Liver (tissue), 9 donors: Measurements from ENCODE around the gene FAM78B. TPM values are rescaled to one million over a fixed set of nuclear protein-coding genes. Genes with fewer than 3 reads are reported as not detected.

Source experiments
- DNase-seq: peaks from one replicate; pipeline ENCODE4 v3.0.0-alpha.2; 2017; ENCODE audit warnings: low spot score
- H3K27ac ChIP-seq, 2 donors: one replicate each; pipeline ENCODE4 v1.7.0; 2013; ENCODE audit warnings: inconsistent platforms in 2 of 2, low read length in 2 of 2, control low read depth in 1 of 2, low read depth in 1 of 2, mild to moderate bottlenecking in 1 of 2
- H3K27me3 ChIP-seq, 4 donors: one replicate each; pipeline versions ENCODE4 v1.6.1 to v1.7.0; 2013; ENCODE audit warnings: low read length in 3 of 4, inconsistent platforms in 1 of 4, mild to moderate bottlenecking in 1 of 4, moderate library complexity in 1 of 4; ENCODE audit not compliant: control insufficient read depth in 4 of 4, insufficient read depth in 4 of 4
- H3K36me3 ChIP-seq, 4 donors: one replicate each; pipeline versions ENCODE4 v1.6.1 to v1.7.0; 2013; ENCODE audit warnings: low read length in 3 of 4, mild to moderate bottlenecking in 3 of 4, low read depth in 1 of 4, moderate library complexity in 1 of 4; ENCODE audit not compliant: control insufficient read depth in 4 of 4, insufficient read depth in 3 of 4
- H3K4me1 ChIP-seq, 4 donors: one replicate each; pipeline versions ENCODE4 v1.6.1 to v1.7.0; 2013; ENCODE audit warnings: low read length in 3 of 4, mild to moderate bottlenecking in 3 of 4, moderate library complexity in 1 of 4; ENCODE audit not compliant: control insufficient read depth in 4 of 4, insufficient read depth in 4 of 4
- H3K4me3 ChIP-seq, 3 donors: one replicate each; pipeline versions ENCODE4 v1.6.1 to v1.7.0; 2013; ENCODE audit warnings: low read length in 3 of 3, control low read depth in 1 of 3, low read depth in 1 of 3, mild to moderate bottlenecking in 1 of 3
- H3K9ac ChIP-seq, 2 donors: one replicate each; pipeline ENCODE4 v1.7.0; 2013; ENCODE audit warnings: low read length in 2 of 2, mild to moderate bottlenecking in 2 of 2, moderate library complexity in 2 of 2, control low read depth in 1 of 2, low read depth in 1 of 2
- H3K9me3 ChIP-seq, 4 donors: one replicate each; pipeline versions ENCODE4 v1.6.1 to v1.7.0; 2013; ENCODE audit warnings: low read length in 3 of 4; ENCODE audit not compliant: control insufficient read depth in 4 of 4
- EGR1 ChIP-seq, 2 donors: IDR thresholded peaks; 2 replicates each; pipeline ENCODE4 v1.6.1; 2016 to 2018; ENCODE audit warnings: antibody characterized with exemption in 2 of 2, low read depth in 2 of 2
- FOXA1 ChIP-seq: IDR thresholded peaks from 2 replicates; pipeline ENCODE4 v1.6.1; 2016; ENCODE audit warnings: antibody characterized with exemption
- FOXA2 ChIP-seq: IDR thresholded peaks from 2 replicates; pipeline ENCODE4 v1.6.1; 2016; ENCODE audit warnings: antibody characterized with exemption
- GABPA ChIP-seq, 2 donors: IDR thresholded peaks in 1 of 2; conservative IDR thresholded peaks in 1 of 2; 2 replicates each; pipeline ENCODE4 v1.6.1; 2016; ENCODE audit warnings: antibody characterized with exemption in 2 of 2, mild to moderate bottlenecking in 1 of 2, moderate library complexity in 1 of 2
- HNF4A ChIP-seq, 2 donors: conservative IDR thresholded peaks; 2 replicates each; pipeline ENCODE4 v1.6.1; 2016; ENCODE audit warnings: antibody characterized with exemption in 2 of 2, mild to moderate bottlenecking in 2 of 2
- HNF4G ChIP-seq: IDR thresholded peaks from 2 replicates; pipeline ENCODE4 v1.6.1; 2016; ENCODE audit warnings: antibody characterized with exemption
- JUND ChIP-seq, 2 donors: IDR thresholded peaks; 2 replicates each; pipeline ENCODE4 v1.6.1; 2016; ENCODE audit warnings: antibody characterized with exemption in 2 of 2
- NR2F2 ChIP-seq: IDR thresholded peaks from 2 replicates; pipeline ENCODE4 v1.6.1; 2016; ENCODE audit warnings: antibody characterized with exemption
- RXRA ChIP-seq, 2 donors: IDR thresholded peaks; 2 replicates each; pipeline ENCODE4 v1.6.1; 2017 to 2018; ENCODE audit warnings: antibody characterized with exemption in 2 of 2, mild to moderate bottlenecking in 1 of 2
- SP1 ChIP-seq: IDR thresholded peaks from 2 replicates; pipeline ENCODE4 v1.6.1; 2018; ENCODE audit warnings: antibody characterized with exemption, mild to moderate bottlenecking
- TAF1 ChIP-seq: conservative IDR thresholded peaks from 2 replicates; pipeline ENCODE4 v1.6.1; 2016; ENCODE audit warnings: antibody characterized with exemption, mild to moderate bottlenecking
- YY1 ChIP-seq: IDR thresholded peaks from 2 replicates; pipeline ENCODE4 v1.6.1; 2016; ENCODE audit warnings: antibody characterized with exemption, mild to moderate bottlenecking
- WGBS: extraction: QIAGEN DNeasy Blood & Tissue Kit; methylation state at CpG from one replicate; pipeline ENCODE4 v1.1.7; 2013; 5-methylcytosine and 5-hydroxymethylcytosine counted together
- polyA plus RNA-seq, 2 donors: library from polyadenylated mRNA; stranded (reverse) in 1 of 2; unstranded in 1 of 2; fragments of 200-250 nt in 1 of 2; fragments of >200 nt in 1 of 2; fragmentation: Nextera tagmentation in 1 of 2; extraction: Ambion mirVana in 1 of 2; gene quantifications; one replicate each; pipeline versions ENCODE4 v1.2.1 to v1.2.3, GENCODE V29; 2013 to 2015
- total RNA-seq, 2 donors: library from RNA; depleted of rRNA; stranded (reverse); fragments of >200 nt; gene quantifications; one replicate each; pipeline ENCODE4 v1.2.3, GENCODE V29; 2014
- TF ChIP-seq, protein P1 (sequence below): IDR thresholded peaks from 2 replicates; pipeline ENCODE4 v1.6.1; 2016; ENCODE audit warnings: antibody characterized with exemption, mild to moderate bottlenecking
- TF ChIP-seq, protein P2 (sequence below): fragments of 150-350 bp; IDR thresholded peaks from 2 replicates; pipeline ENCODE4 v1.5.1; 2017; ENCODE audit warnings: improper control_type of control experiment, low read depth, low read length; ENCODE audit not compliant: missing input control
- TF ChIP-seq, protein P3 (sequence below): IDR thresholded peaks from 2 replicates; pipeline ENCODE4 v1.6.1; 2016; ENCODE audit warnings: antibody characterized with exemption
- TF ChIP-seq, protein P4 (sequence below): IDR thresholded peaks from 2 replicates; pipeline ENCODE4 v1.6.1; 2016; ENCODE audit warnings: antibody characterized with exemption
- TF ChIP-seq, protein P5 (sequence below): IDR thresholded peaks from 2 replicates; pipeline ENCODE4 v1.6.1; 2016; ENCODE audit warnings: antibody characterized with exemption
- donor health status: healthy.
- donor health status: healthy.
- donor health status: healthy.
- donor health status: healthy.
- donor health status: healthy.

FAM78B gene
- total and polyA plus RNA-seq, 4 donors, result 0.14 to 0.92 (median 0.49) TPM

DNA sequence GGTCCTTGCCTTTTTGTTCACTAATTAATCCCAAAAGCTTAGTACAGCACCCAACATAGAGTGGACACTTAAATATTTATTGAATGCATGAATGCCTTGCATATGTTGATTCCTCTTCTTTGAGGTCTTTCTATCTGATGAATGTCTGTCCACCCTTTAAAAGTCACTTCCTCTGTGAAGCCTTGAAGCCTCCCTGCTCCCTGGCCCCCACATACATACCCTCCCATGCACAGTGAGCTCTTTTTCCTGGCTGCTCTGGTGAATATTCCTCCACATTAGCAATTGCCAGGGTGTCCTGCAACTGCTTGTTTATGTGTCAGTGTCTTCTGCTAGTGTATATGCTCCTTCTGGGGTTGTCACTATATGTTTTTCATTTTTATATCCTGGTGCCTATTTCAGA, 8.2 kb upstream of the FAM78B start:
- no peak overlapping the region for H3K27ac ChIP-seq
- H3K4me1 ChIP-seq, result no peaks in the 10 kb centered on the region
- no peak for DNase-seq
- no peaks in the 10 kb centered on the region for H3K27me3 ChIP-seq
- TF ChIP-seq NR2F2 (no peak), TAF1 (no peak), JUND (IDR thresholded peaks at IDR 0.05) (no peak), SP1 (no peak), HNF4G (no peak), HNF4A (conservative IDR thresholded peaks at IDR 0.05) (no peak), GABPA (IDR thresholded peaks at IDR 0.05 in 1 of 2, conservative IDR thresholded peaks at IDR 0.05 in 1 of 2) (no peak), RXRA (IDR thresholded peaks at IDR 0.05) (no peak), FOXA1 (no peak), FOXA2 (no peak), YY1 (no peak), EGR1 (IDR thresholded peaks at IDR 0.05; ENCODE audit: low read depth in 2 of 2) (no peak)
- TF ChIP-seq, protein P1, sequence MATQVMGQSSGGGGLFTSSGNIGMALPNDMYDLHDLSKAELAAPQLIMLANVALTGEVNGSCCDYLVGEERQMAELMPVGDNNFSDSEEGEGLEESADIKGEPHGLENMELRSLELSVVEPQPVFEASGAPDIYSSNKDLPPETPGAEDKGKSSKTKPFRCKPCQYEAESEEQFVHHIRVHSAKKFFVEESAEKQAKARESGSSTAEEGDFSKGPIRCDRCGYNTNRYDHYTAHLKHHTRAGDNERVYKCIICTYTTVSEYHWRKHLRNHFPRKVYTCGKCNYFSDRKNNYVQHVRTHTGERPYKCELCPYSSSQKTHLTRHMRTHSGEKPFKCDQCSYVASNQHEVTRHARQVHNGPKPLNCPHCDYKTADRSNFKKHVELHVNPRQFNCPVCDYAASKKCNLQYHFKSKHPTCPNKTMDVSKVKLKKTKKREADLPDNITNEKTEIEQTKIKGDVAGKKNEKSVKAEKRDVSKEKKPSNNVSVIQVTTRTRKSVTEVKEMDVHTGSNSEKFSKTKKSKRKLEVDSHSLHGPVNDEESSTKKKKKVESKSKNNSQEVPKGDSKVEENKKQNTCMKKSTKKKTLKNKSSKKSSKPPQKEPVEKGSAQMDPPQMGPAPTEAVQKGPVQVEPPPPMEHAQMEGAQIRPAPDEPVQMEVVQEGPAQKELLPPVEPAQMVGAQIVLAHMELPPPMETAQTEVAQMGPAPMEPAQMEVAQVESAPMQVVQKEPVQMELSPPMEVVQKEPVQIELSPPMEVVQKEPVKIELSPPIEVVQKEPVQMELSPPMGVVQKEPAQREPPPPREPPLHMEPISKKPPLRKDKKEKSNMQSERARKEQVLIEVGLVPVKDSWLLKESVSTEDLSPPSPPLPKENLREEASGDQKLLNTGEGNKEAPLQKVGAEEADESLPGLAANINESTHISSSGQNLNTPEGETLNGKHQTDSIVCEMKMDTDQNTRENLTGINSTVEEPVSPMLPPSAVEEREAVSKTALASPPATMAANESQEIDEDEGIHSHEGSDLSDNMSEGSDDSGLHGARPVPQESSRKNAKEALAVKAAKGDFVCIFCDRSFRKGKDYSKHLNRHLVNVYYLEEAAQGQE, result no peak
- TF ChIP-seq, protein P2, sequence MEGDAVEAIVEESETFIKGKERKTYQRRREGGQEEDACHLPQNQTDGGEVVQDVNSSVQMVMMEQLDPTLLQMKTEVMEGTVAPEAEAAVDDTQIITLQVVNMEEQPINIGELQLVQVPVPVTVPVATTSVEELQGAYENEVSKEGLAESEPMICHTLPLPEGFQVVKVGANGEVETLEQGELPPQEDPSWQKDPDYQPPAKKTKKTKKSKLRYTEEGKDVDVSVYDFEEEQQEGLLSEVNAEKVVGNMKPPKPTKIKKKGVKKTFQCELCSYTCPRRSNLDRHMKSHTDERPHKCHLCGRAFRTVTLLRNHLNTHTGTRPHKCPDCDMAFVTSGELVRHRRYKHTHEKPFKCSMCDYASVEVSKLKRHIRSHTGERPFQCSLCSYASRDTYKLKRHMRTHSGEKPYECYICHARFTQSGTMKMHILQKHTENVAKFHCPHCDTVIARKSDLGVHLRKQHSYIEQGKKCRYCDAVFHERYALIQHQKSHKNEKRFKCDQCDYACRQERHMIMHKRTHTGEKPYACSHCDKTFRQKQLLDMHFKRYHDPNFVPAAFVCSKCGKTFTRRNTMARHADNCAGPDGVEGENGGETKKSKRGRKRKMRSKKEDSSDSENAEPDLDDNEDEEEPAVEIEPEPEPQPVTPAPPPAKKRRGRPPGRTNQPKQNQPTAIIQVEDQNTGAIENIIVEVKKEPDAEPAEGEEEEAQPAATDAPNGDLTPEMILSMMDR, result no peak
- TF ChIP-seq, protein P3, sequence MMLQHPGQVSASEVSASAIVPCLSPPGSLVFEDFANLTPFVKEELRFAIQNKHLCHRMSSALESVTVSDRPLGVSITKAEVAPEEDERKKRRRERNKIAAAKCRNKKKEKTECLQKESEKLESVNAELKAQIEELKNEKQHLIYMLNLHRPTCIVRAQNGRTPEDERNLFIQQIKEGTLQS, result no peak
- TF ChIP-seq, protein P4, sequence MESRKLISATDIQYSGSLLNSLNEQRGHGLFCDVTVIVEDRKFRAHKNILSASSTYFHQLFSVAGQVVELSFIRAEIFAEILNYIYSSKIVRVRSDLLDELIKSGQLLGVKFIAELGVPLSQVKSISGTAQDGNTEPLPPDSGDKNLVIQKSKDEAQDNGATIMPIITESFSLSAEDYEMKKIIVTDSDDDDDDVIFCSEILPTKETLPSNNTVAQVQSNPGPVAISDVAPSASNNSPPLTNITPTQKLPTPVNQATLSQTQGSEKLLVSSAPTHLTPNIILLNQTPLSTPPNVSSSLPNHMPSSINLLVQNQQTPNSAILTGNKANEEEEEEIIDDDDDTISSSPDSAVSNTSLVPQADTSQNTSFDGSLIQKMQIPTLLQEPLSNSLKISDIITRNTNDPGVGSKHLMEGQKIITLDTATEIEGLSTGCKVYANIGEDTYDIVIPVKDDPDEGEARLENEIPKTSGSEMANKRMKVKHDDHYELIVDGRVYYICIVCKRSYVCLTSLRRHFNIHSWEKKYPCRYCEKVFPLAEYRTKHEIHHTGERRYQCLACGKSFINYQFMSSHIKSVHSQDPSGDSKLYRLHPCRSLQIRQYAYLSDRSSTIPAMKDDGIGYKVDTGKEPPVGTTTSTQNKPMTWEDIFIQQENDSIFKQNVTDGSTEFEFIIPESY, result no peak
- TF ChIP-seq, protein P5, sequence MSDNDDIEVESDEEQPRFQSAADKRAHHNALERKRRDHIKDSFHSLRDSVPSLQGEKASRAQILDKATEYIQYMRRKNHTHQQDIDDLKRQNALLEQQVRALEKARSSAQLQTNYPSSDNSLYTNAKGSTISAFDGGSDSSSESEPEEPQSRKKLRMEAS, result no peak
- H3K9ac ChIP-seq, result no peak overlapping the region
- no peak overlapping the region for H3K4me3 ChIP-seq
- H3K36me3 ChIP-seq, result no peaks in the 10 kb centered on the region
- H3K9me3 ChIP-seq, result no peaks in the 10 kb centered on the region

DNA sequence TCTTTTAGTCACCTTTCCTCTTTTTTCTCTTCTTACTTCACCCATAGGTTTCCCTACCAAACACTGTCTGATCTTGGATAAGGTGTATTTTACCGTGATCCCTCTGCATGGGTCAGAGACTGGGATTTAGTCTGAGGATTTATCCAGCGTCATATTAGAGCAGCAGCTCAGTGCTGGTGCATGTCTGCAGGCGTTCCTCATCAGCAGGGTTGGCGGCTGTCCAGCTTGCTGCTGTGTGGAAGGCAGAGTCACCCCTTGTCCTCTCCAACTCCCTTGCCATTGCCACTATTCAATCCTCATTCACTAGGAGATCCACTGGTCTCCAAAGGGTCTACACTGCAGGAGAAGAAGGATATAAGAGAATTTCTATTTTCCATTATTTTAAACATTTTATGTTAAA, 7.3 kb upstream of the FAM78B start:
- TF ChIP-seq SP1 (no peak), FOXA2 (no peak)
- TF ChIP-seq, protein P5, result no peak
- Histone ChIP-seq H3K27ac (no peak overlapping the region), H3K27me3 (no peaks in the 10 kb centered on the region), H3K4me3 (no peak overlapping the region), H3K4me1 (no peaks in the 10 kb centered on the region), H3K9me3 (no peaks in the 10 kb centered on the region), H3K36me3 (no peaks in the 10 kb centered on the region), H3K9ac (no peak overlapping the region)
- 72% methylated on average over 4 of the region's 4 CpGs for WGBS
- DNase-seq, result no peak
